Keratinocyte (primary cell): ENCODE measurements around the gene GNG3.

Experiments
- CTCF ChIP-seq, 3 experiments: IDR thresholded peaks in 1 of 3; conservative IDR thresholded peaks in 1 of 3; optimal IDR thresholded peaks in 1 of 3; 2 replicates in 2 of 3; 3 replicates in 1 of 3; pipeline versions ENCODE3 to v1.5.1; 2011; ENCODE audit warnings: low read length in 3 of 3, mild to moderate bottlenecking in 3 of 3, moderate library complexity in 2 of 3, control low read depth in 1 of 3, inconsistent platforms in 1 of 3; ENCODE audit not compliant: insufficient read depth in 2 of 3; ENCODE audit errors: extremely low read depth in 1 of 3
- EZH2 ChIP-seq: IDR thresholded peaks from one replicate; pipeline ENCODE4 v1.6.1; 2012; ENCODE audit warnings: inconsistent platforms, mild to moderate bottlenecking, low read length, moderate library complexity

GRCh38 chr11:62673196-62673525 lies 34.3 kb upstream of the GNG3 start:
- no peak for TF ChIP-seq CTCF (optimal IDR thresholded peaks at IDR 0.05 in 1 of 3, IDR thresholded peaks at IDR 0.05 in 1 of 3, conservative IDR thresholded peaks at IDR 0.05 in 1 of 3; ENCODE audit: extremely low read depth in 1 of 3, insufficient read depth in 2 of 3, low read length in 3 of 3)
- TF ChIP-seq EZH2: no peak
